Endothelial cell of umbilical vein (primary cell): ENCODE data around the gene MTMR4. TPM values are rescaled to one million over a fixed set of nuclear protein-coding genes. Genes with fewer than 3 reads are reported as not detected.

Experiments used
- BruUV-seq: library from RNA; stranded (reverse); fragments of 400-500 nt; replicated peaks from 2 replicates; lab custom pipeline; 2021; lab: Mats Ljungman, UMichigan
- CTCF ChIA-PET: fragments of 300-600, 350-600 bp; sonication (Branson Sonifier 250); formaldehyde crosslinking; loops from one replicate; lab custom pipeline; 2021; ENCODE audit warnings: antibody characterized with exemption, inconsistent platforms; lab: Charles Lee
- POLR2A ChIA-PET: fragments of 300-600, 350-600 bp; sonication (Branson Sonifier 250); formaldehyde crosslinking; loops from one replicate; lab custom pipeline; 2021; ENCODE audit warnings: antibody characterized with exemption, inconsistent platforms; lab: Charles Lee
- DNase-seq: peaks from one replicate; pipeline ENCODE4 v3.0.0-alpha.2; 2011; ENCODE audit warnings: low read depth, low spot score
- FAIRE-seq: peaks from 2 replicates; lab custom pipeline; 2011; peaks lifted over from hg19 to GRCh38; lab: Jason Lieb, UNC
- H2AFZ ChIP-seq: 2 replicates; pipeline ENCODE4 v1.6.0; 2012; ENCODE audit warnings: low read depth, low read length, control low read depth, inconsistent platforms
- H3K27ac ChIP-seq: 2 replicates; pipeline ENCODE4 v1.5.1; 2011; ENCODE audit warnings: low read depth, mild to moderate bottlenecking, control low read depth, low read length, moderate library complexity; ENCODE audit not compliant: insufficient read depth
- H3K27me3 ChIP-seq, 2 experiments: 2 replicates each; pipeline versions ENCODE4 v1.6.0 to v1.6.1; 2011; ENCODE audit warnings: low read length in 2 of 2, mixed read lengths in 1 of 2; ENCODE audit not compliant: control insufficient read depth in 2 of 2, insufficient read depth in 2 of 2
- H3K36me3 ChIP-seq, 2 experiments: 2 replicates in 1 of 2; 3 replicates in 1 of 2; pipeline ENCODE4 v1.5.1; 2011; ENCODE audit warnings: low read length in 2 of 2, mild to moderate bottlenecking in 1 of 2, moderate library complexity in 1 of 2; ENCODE audit not compliant: control insufficient read depth in 2 of 2, insufficient read depth in 2 of 2; ENCODE audit errors: extremely low read depth in 1 of 2
- H3K4me1 ChIP-seq: 3 replicates; pipeline ENCODE4 v1.5.1; 2011; ENCODE audit warnings: mild to moderate bottlenecking, low read length; ENCODE audit not compliant: control insufficient read depth, insufficient read depth; ENCODE audit errors: extremely low read depth
- H3K4me2 ChIP-seq: 2 replicates; pipeline ENCODE4 v1.6.1; 2011; ENCODE audit warnings: low read length, control low read depth, mixed read lengths; ENCODE audit not compliant: insufficient read depth
- H3K4me3 ChIP-seq, 3 experiments: fragments of 200-600 bp in 1 of 3; sonication (generic), shearing (Covaris generic) in 1 of 3; replicated peaks in 1 of 3; 2 replicates each; pipeline ENCODE4 v1.5.1; 2011 to 2016; ENCODE audit warnings: control low read depth in 3 of 3, low read length in 3 of 3, mild to moderate bottlenecking in 2 of 3, inconsistent platforms in 1 of 3, low read depth in 1 of 3, moderate library complexity in 1 of 3; ENCODE audit not compliant: insufficient read depth in 1 of 3
- H3K79me2 ChIP-seq: 2 replicates; pipeline ENCODE4 v1.6.0; 2012; ENCODE audit warnings: low read length, inconsistent platforms; ENCODE audit not compliant: control insufficient read depth, insufficient read depth
- H3K9ac ChIP-seq: replicated peaks from 2 replicates; pipeline ENCODE3; 2011; ENCODE audit warnings: low read length, control low read depth; ENCODE audit not compliant: insufficient read depth; ENCODE audit errors: extremely low read depth
- H3K9me1 ChIP-seq: replicated peaks from 3 replicates; pipeline ENCODE4 v1.6.0; 2011; ENCODE audit warnings: mild to moderate bottlenecking, low read length; ENCODE audit not compliant: control insufficient read depth, insufficient read depth; ENCODE audit errors: extremely low read depth
- H3K9me3 ChIP-seq: replicated peaks from 2 replicates; pipeline ENCODE4 v1.5.1; 2012; ENCODE audit warnings: low read length, inconsistent platforms; ENCODE audit not compliant: control insufficient read depth, insufficient read depth
- H4K20me1 ChIP-seq: replicated peaks from 2 replicates; pipeline ENCODE3; 2011; ENCODE audit warnings: mild to moderate bottlenecking, low read length; ENCODE audit not compliant: control insufficient read depth, insufficient read depth; ENCODE audit errors: extremely low read depth
- EZH2 ChIP-seq: IDR thresholded peaks from 2 replicates; pipeline ENCODE4 v1.6.1; 2012; ENCODE audit warnings: borderline replicate concordance, low read depth, mild to moderate bottlenecking, moderate library complexity, low read length, inconsistent platforms; ENCODE audit not compliant: severe bottlenecking
- FOS ChIP-seq: IDR thresholded peaks from 2 replicates; pipeline ENCODE4 v1.6.1; 2011; ENCODE audit warnings: mild to moderate bottlenecking, low read length, moderate library complexity, borderline replicate concordance; ENCODE audit not compliant: insufficient read depth
- GATA2 ChIP-seq: IDR thresholded peaks from 2 replicates; pipeline ENCODE4 v1.7.0; 2011; ENCODE audit warnings: low read depth, mild to moderate bottlenecking, moderate library complexity, mixed read lengths, low read length; ENCODE audit not compliant: insufficient read length, insufficient read depth
- JUN ChIP-seq: IDR thresholded peaks from 2 replicates; pipeline ENCODE4 v1.6.1; 2011; ENCODE audit warnings: borderline replicate concordance, low read depth; ENCODE audit not compliant: insufficient read length, insufficient read depth
- MYC ChIP-seq: IDR thresholded peaks from one replicate; pipeline ENCODE4 v1.6.1; 2011; ENCODE audit warnings: mild to moderate bottlenecking, low read depth, low read length
- POLR2A ChIP-seq: IDR thresholded peaks from 2 replicates; pipeline ENCODE4 v1.6.1; 2012; ENCODE audit warnings: low read depth, mild to moderate bottlenecking, control low read depth, low read length
- POLR2AphosphoS5 ChIP-seq: IDR thresholded peaks from 2 replicates; pipeline ENCODE4 v1.6.1; 2012; ENCODE audit warnings: low read depth, mild to moderate bottlenecking, control low read depth, low read length, moderate library complexity; ENCODE audit not compliant: insufficient read depth
- dilution Hi-C: fragments of 300-500 bp; cut with MboI; formaldehyde crosslinking; loops from one replicate; pipeline ENCODE4 v1.15.0; 2019; ENCODE audit warnings: low sequenced_read_pairs; ENCODE audit not compliant: extremely low pct_ligation_motif_present
- intact Hi-C: fragments of 100-400 bp; cut with micrococcal nuclease; formaldehyde crosslinking; loops from one replicate; pipeline ENCODE4 v1.10.0; 2022
- polyA plus RNA-seq, 4 experiments: library from polyadenylated mRNA; depleted of rRNA in 3 of 4; stranded (reverse) in 3 of 4; unstranded in 1 of 4; fragments of >200 nt; gene quantifications; 2 replicates each; pipeline versions ENCODE4 v1.2.1 to v1.2.3, GENCODE V29; 2011 to 2012; ENCODE audit warnings: missing spikeins in 1 of 4
- total RNA-seq: library from RNA; stranded (reverse); gene quantifications from 2 replicates; pipeline ENCODE4 v1.2.3, GENCODE V29; 2021
- TF ChIP-seq, protein P1 (sequence below): IDR thresholded peaks from 2 replicates; pipeline ENCODE4 v1.6.1; 2011; ENCODE audit not compliant: insufficient read depth, insufficient read length
- TF ChIP-seq, protein P2 (sequence below), 2 donors: IDR thresholded peaks; 1 replicate in 1 of 2; 2 replicates in 1 of 2; pipeline ENCODE4 v1.5.1; 2011; ENCODE audit warnings: low read length in 2 of 2, mild to moderate bottlenecking in 2 of 2, moderate library complexity in 2 of 2, control low read depth in 1 of 2, inconsistent platforms in 1 of 2, low read depth in 1 of 2; ENCODE audit not compliant: insufficient read depth in 1 of 2; ENCODE audit errors: extremely low read depth in 1 of 2

The MTMR4 gene
- total and polyA plus RNA-seq, 2 donors (not counting 3 experiments of a cell fraction or from before 2014, with no cell fraction given): 25.1 to 41.0 TPM

DNA sequence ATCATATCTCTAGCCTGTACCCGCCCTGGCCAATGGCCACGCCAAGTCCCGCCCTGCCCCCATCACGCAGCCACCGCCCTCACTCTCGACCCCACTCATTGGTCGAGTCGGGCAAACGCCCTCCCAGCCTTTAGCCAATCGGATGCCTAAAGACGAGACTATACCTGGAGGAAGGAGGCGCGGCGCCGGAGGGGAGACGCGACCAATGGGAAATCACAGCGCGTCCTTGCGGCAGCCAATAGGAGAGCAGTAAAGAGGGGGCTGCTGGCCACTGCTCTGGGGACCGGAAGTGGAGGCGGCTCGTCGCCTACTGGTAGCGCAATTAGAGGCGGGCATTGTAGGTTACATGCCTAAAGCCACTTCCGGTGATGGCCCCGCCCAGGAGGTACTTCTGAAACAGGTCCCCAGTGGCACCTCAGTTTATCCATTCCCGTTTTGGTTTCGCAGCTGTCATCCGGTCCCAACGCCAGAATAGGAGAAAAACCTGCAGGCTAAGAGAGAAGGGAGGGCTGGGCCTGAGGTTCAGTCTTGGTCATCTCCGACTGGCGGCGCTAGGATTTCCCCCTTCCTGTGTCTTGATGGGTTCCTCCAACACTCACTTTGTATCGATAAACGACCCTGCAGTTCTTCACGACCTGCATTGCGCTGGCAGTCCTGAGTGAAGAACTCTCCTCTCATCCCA lies 3.6 kb upstream of the MTMR4 start:
- H4K20me1 ChIP-seq: no peaks in the 10 kb centered on the region
- H3K4me2 ChIP-seq: peak overlapping the region; percentile 71
- H3K4me1 ChIP-seq: peaks cover 18% of the 10 kb centered on the region
- peak; percentile 100 for DNase-seq
- BruUV-seq: no TSS peak
- no peaks in the 10 kb centered on the region for H3K36me3 ChIP-seq
- no peaks in the 10 kb centered on the region for H3K9me3 ChIP-seq
- peak overlapping the region; percentile 72 for H2AFZ ChIP-seq
- dilution Hi-C loops (no loop called here), intact Hi-C loops (loop anchor here (1.0 to 5.0 kb wide), 13 partner anchors 59 to 909 kb away; partner anchors contain the start of genes PPM1E, PRR11, SKA2 and SUPT4H1)
- peak overlapping the region; percentile 29 to 73 (median 56) for H3K4me3 ChIP-seq
- no peaks in the 10 kb centered on the region for H3K79me2 ChIP-seq
- no peaks in the 10 kb centered on the region for H3K9me1 ChIP-seq
- TF ChIP-seq FOS: no peak
- peak; percentile 71 for TF ChIP-seq POLR2A
- peak; percentile 44 for TF ChIP-seq POLR2AphosphoS5
- TF ChIP-seq, protein P1, sequence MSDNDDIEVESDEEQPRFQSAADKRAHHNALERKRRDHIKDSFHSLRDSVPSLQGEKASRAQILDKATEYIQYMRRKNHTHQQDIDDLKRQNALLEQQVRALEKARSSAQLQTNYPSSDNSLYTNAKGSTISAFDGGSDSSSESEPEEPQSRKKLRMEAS: no peak
- TF ChIP-seq, protein P2, sequence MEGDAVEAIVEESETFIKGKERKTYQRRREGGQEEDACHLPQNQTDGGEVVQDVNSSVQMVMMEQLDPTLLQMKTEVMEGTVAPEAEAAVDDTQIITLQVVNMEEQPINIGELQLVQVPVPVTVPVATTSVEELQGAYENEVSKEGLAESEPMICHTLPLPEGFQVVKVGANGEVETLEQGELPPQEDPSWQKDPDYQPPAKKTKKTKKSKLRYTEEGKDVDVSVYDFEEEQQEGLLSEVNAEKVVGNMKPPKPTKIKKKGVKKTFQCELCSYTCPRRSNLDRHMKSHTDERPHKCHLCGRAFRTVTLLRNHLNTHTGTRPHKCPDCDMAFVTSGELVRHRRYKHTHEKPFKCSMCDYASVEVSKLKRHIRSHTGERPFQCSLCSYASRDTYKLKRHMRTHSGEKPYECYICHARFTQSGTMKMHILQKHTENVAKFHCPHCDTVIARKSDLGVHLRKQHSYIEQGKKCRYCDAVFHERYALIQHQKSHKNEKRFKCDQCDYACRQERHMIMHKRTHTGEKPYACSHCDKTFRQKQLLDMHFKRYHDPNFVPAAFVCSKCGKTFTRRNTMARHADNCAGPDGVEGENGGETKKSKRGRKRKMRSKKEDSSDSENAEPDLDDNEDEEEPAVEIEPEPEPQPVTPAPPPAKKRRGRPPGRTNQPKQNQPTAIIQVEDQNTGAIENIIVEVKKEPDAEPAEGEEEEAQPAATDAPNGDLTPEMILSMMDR (IDR thresholded peaks at IDR 0.05; ENCODE audit: extremely low read depth in 1 of 2, insufficient read depth in 1 of 2, low read depth in 1 of 2, low read length in 2 of 2): no peak
- TF ChIP-seq EZH2: no peak
- peak; percentile 1 for TF ChIP-seq MYC
- TF ChIP-seq GATA2: no peak
- no peak for TF ChIP-seq JUN
- POLR2A ChIA-PET: interaction anchor here (0.6 to 3.0 kb wide), 4 partner anchors 109 to 487 kb away, joined by 3 to 46 read pairs (median 12); no protein-coding TSS in a partner anchor
- H3K9ac ChIP-seq: peak overlapping the region; percentile 85
- H3K27ac ChIP-seq: peak overlapping the region; percentile 81
- CTCF ChIA-PET: interaction anchor here (0.8 to 3.9 kb wide), 21 partner anchors 10 to 793 kb away, joined by 3 to 88 read pairs (median 6); no protein-coding TSS in a partner anchor
- H3K27me3 ChIP-seq: no peaks in the 10 kb centered on the region
- peak; percentile 100 for FAIRE-seq
